Transverse colon (tissue), 4 donors: ENCODE data around the gene HOXA3. TPM values are rescaled to one million over a fixed set of nuclear protein-coding genes. Genes with fewer than 3 reads are reported as not detected.

Experiments used
- DNase-seq: peaks from one replicate; pipeline ENCODE4 v3.0.0-alpha.2; 2019
- H3K27ac ChIP-seq, 4 donors: fragments of 200-600 bp; sonication (generic); 2 replicates each; pipeline ENCODE4 v1.5.1; 2016 to 2018; ENCODE audit warnings: inconsistent platforms in 4 of 4
- H3K27me3 ChIP-seq: fragments of 200-600 bp; sonication (generic); 2 replicates; pipeline ENCODE4 v1.5.1; 2017; ENCODE audit warnings: inconsistent platforms
- H3K36me3 ChIP-seq, 4 donors: fragments of 200-600 bp; sonication (generic); 2 replicates each; pipeline ENCODE4 v1.5.1; 2017 to 2019; ENCODE audit warnings: inconsistent platforms in 4 of 4
- H3K4me1 ChIP-seq, 4 donors: fragments of 200-600 bp; sonication (generic); 2 replicates each; pipeline ENCODE4 v1.5.1; 2017 to 2020; ENCODE audit warnings: inconsistent platforms in 4 of 4
- H3K4me3 ChIP-seq, 4 donors: fragments of 200-600 bp; sonication (generic); 1 replicate in 1 of 4; 2 replicates in 3 of 4; pipeline versions ENCODE4 v1.5.1 to v1.6.1; 2017 to 2019; ENCODE audit warnings: inconsistent platforms in 4 of 4
- H3K9me3 ChIP-seq, 2 donors: fragments of 200-600 bp; sonication (generic); 2 replicates each; pipeline ENCODE4 v1.5.1; 2017 to 2019; ENCODE audit warnings: inconsistent platforms in 2 of 2
- CTCF ChIP-seq, 5 experiments: fragments of 200-600 bp in 3 of 5; fragments of 450-650 bp in 2 of 5; sonication (generic) in 3 of 5; IDR thresholded peaks; 1 replicate in 2 of 5; 2 replicates in 3 of 5; pipeline ENCODE4 v1.5.1; 2016 to 2017; ENCODE audit warnings: antibody characterized with exemption in 5 of 5, inconsistent platforms in 3 of 5, mild to moderate bottlenecking in 2 of 5, moderate library complexity in 1 of 5
- EP300 ChIP-seq: sonication (generic); formaldehyde crosslinking; IDR thresholded peaks from one replicate; pipeline ENCODE4 v1.6.1; 2017; ENCODE audit warnings: antibody characterized with exemption, low read depth
- POLR2A ChIP-seq: fragments of 450-650 bp; IDR thresholded peaks from one replicate; pipeline ENCODE4 v1.6.1; 2016; ENCODE audit warnings: antibody characterized with exemption, mild to moderate bottlenecking, moderate library complexity
- POLR2AphosphoS5 ChIP-seq, 3 donors: sonication (generic); formaldehyde crosslinking; IDR thresholded peaks; one replicate each; pipeline ENCODE4 v1.6.1; 2016; ENCODE audit warnings: antibody characterized with exemption in 3 of 3
- WGBS, 2 donors: methylation state at CpG; one replicate each; pipeline ENCODE4 v1.1.5; 2018; ENCODE audit warnings: low coverage in 1 of 2; 5-methylcytosine and 5-hydroxymethylcytosine counted together
- in situ Hi-C, 4 donors: fragments of 200-750 bp; cut with MboI; loops; one replicate each; pipeline versions ENCODE4 v1.15.0 to v1.15.1; 2017; ENCODE audit warnings: low sequenced_read_pairs in 3 of 4, low pct_ligation_motif_present in 1 of 4, low pct_unique_long_range_greater_than_20kb in 1 of 4
- intact Hi-C: fragments of 100-400 bp; cut with DNase I; formaldehyde crosslinking; loops from one replicate; pipeline ENCODE4 v1.15.1; 2023; ENCODE audit warnings: low total_unique reads
- total RNA-seq, 4 donors: library from RNA; depleted of rRNA; stranded (reverse); fragments of >200 nt; gene quantifications; one replicate each; pipeline ENCODE4 v1.1.0, GENCODE V29; 2016

The HOXA3 gene
- total RNA-seq, 4 donors from 2014 or later = 14.1 to 27.3 (median 15.7) TPM

- no peak for TF ChIP-seq EP300
- no peak for TF ChIP-seq POLR2A
- no peak for TF ChIP-seq CTCF (IDR thresholded peaks at IDR 0.05)
- no peak for TF ChIP-seq POLR2AphosphoS5 (IDR thresholded peaks at IDR 0.05)
- in situ Hi-C loops (loop anchor here in 3 of 4 donors (25.0 kb wide), 3 partner anchors 810 to 1310 kb away; no protein-coding TSS in a partner anchor), intact Hi-C loops (no loop called here)
- 0 to 7% methylated on average over 3 to 10 of the region's 10 CpGs for WGBS, 2 donors
- peaks cover 51% of the 10 kb centered on the region for H3K27me3 ChIP-seq
- peaks cover 0 to 37% (median 34%) of the 10 kb centered on the region in 4 donors for H3K4me1 ChIP-seq
- DNase-seq = peak; percentile 22
- H3K27ac ChIP-seq = peak overlapping the region; percentile 95 to 99 (median 98)
- H3K4me3 ChIP-seq = peak overlapping the region; percentile 58 to 67 (median 60)
- H3K9me3 ChIP-seq = no peaks in the 10 kb centered on the region
- H3K36me3 ChIP-seq = no peaks in the 10 kb centered on the region
These were observed 20.0 kb upstream of the HOXA3 start for GRCh38 chr7:27172315-27172774.

GRCh38 chr7:27171637-27172314 is 19.4 kb upstream of the HOXA3 start:
- Histone ChIP-seq H3K4me3 (peak overlapping the region; percentile 58 to 67 (median 60)), H3K27me3 (peaks cover 57% of the 10 kb centered on the region), H3K36me3 (no peaks in the 10 kb centered on the region), H3K27ac (peak overlapping the region; percentile 95 to 99 (median 98)), H3K9me3 (no peaks in the 10 kb centered on the region), H3K4me1 (peaks cover 0 to 42% (median 29%) of the 10 kb centered on the region in 4 donors)
- TF ChIP-seq CTCF (IDR thresholded peaks at IDR 0.05) (no peak), POLR2A (peak; percentile 7), POLR2AphosphoS5 (IDR thresholded peaks at IDR 0.05) (peak in 2 of 3 donors; percentile 7 to 10)
- peak; percentile 35 for DNase-seq
- in situ Hi-C loops (loop anchor here in 3 of 4 donors (25.0 kb wide), 3 partner anchors 809 to 1309 kb away; no protein-coding TSS in a partner anchor), intact Hi-C loops (no loop called here)
- WGBS, 2 donors = 3 to 6% methylated on average over 16 to 30 of the region's 30 CpGs

GRCh38 chr7:27171325-27171636 is 18.9 kb upstream of the HOXA3 start:
- peaks cover 61% of the 10 kb centered on the region for H3K27me3 ChIP-seq

GRCh38 chr7:27170426-27171324 is 18.3 kb upstream of the HOXA3 start:
- TF ChIP-seq POLR2A (no peak), POLR2AphosphoS5 (IDR thresholded peaks at IDR 0.05) (no peak), EP300 (no peak), CTCF (IDR thresholded peaks at IDR 0.05) (no peak)
- DNase-seq = no peak
- Histone ChIP-seq H3K9me3 (no peaks in the 10 kb centered on the region), H3K4me3 (peak overlapping the region; percentile 58 to 69 (median 64)), H3K4me1 (peaks cover 0 to 40% (median 24%) of the 10 kb centered on the region in 4 donors), H3K36me3 (no peaks in the 10 kb centered on the region), H3K27me3 (peaks cover 65% of the 10 kb centered on the region), H3K27ac (peak overlapping the region; percentile 95 to 99 (median 98))
- in situ Hi-C loops (loop anchor here in 3 of 4 donors (25.0 kb wide), 3 partner anchors 808 to 1308 kb away; no protein-coding TSS in a partner anchor), intact Hi-C loops (no loop called here)
- WGBS, 2 donors = 7 to 15% methylated on average over 11 of the region's 11 CpGs

More at GRCh38 chr7:27171325-27171636, 18.9 kb upstream of the HOXA3 start:
- DNase-seq = peak; percentile 47
- Histone ChIP-seq H3K27ac (peak overlapping the region; percentile 95 to 99 (median 98)), H3K4me1 (peaks cover 0 to 44% (median 26%) of the 10 kb centered on the region in 4 donors), H3K4me3 (peak overlapping the region; percentile 58 to 67 (median 60)), H3K9me3 (no peaks in the 10 kb centered on the region), H3K36me3 (no peaks in the 10 kb centered on the region)
- intact Hi-C loops = no loop called here
- in situ Hi-C loops = loop anchor here in 3 of 4 donors (25.0 kb wide), 3 partner anchors 809 to 1309 kb away; no protein-coding TSS in a partner anchor
- 9 to 20% methylated on average over 1 to 8 of the region's 8 CpGs for WGBS, 2 donors
- TF ChIP-seq POLR2A (no peak), POLR2AphosphoS5 (IDR thresholded peaks at IDR 0.05) (peak in 1 of 3 donors; percentile 5)
